GM11168 (cell line): Measurements from ENCODE around the gene CYP46A1.

Experiments
- in situ Hi-C: fragments of 300-500 bp; cut with MboI; formaldehyde crosslinking; loops from one replicate; pipeline ENCODE4 v1.12.0; 2022; ENCODE audit warnings: low sequenced_read_pairs; ENCODE audit not compliant: unreplicated experiment

CYP46A1 gene

DNA sequence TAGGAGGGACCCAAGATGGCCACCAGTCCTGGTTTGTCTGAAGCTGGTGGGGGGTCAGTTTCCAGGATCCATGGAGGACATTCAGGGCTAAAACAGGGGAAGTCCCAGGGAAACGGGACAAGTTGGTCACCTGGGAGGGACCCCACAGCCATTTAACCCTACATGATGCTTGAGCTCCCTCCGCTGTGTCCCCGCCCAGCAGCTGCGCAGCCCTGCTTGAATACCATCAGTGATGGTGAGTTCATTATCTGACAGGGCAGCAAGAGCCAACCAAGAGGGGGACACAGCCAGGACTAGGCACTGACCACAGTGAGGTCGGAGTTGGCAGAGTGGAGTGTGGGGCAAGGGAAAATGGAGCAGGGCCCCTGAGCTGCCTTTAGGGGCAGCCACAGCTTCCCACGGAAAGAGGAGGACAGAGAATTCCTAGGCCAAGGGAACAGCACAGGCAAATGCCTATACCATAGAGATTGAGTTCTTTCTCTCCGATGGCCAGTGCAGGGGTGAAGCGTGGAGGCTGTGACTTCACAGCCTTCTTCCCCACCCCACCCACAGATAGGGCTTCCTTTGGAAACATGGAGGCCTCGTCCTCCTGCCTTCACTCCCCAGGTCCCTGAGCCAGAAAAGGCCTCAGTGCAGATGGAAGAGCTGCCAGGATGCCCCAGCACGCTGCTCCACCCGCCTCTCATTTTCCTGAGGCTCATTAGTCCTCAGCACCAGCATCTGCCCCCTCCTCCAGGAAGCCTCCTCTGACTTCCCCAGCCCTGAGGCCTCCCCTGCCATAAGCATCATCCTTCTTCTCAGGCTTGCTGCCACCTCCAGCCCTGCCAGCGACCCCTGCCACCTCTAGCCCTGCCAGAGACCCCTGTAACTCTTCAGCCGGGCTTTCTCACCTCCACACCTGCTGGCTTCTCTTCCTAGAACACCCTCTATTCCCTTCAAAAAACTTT lies 51.4 kb downstream of the CYP46A1 start:
- in situ Hi-C loops = loop anchor here (10.0 kb wide), 1 partner anchor 149 kb away; no protein-coding TSS in a partner anchor

DNA sequence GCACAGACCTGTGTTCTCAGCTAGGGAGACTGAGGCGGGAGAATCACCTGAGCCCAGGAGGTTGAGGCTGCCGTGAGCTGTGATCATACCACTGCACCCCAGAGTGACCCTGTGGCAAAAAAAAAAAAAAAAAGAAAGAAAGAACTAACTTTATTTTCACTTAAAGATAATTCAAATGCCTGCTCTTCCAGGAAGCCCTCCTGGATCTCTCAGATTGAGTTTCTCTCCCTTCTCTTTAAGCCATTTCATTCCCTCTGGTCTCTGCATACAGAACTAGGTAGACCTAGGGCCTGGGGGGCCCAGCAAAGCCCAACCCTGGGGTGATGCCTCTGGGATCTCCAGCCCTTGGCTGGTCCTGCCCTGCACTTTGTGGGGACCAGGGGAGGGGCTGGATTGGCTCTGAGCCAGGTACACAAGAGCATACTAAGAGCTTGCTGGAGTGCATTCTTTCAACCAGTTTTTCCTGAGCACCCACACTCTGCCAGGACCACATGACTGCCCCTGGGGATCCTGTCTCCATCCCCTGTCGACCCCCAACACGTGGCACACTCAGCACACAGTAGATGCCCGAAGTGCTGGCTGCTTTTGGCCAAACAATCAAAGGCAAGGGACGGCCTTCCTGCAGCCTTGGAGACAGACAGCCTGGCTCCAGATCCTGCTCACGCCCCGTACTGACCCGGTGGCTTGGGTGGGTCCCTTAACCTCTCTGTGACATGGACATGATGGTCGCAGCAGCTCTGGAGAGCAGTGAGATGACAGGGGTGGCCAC lies 52.7 kb downstream of the CYP46A1 start:
- in situ Hi-C loops = loop anchor here (10.0 kb wide), 1 partner anchor 148 kb away; no protein-coding TSS in a partner anchor

DNA sequence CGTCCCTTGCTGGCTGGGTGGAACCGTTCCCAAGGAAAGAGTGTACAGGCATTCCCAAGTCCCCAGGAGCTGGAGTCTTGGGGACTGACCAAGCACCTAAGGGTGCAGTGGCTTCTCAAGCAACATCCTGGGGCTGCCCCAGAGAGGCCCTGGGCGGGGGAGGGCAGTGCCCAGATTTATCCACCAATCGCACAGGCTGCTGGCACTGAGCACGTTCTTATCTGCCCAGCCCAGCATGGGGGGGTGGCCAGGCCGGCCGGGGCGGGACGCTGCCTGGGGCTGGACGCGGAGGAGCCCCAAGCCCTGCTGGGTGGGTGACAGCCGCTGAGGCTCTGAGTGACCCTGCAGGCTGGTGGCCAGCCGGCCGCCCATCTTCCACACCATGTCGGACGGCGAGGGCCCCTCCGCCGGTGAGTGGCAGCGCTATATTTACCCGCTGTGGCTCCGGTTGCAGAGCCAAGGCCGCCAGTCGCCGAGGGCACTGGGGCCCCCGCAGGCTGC lies 53.4 kb downstream of the CYP46A1 start:
- in situ Hi-C loops = loop anchor here (10.0 kb wide), 1 partner anchor 147 kb away; no protein-coding TSS in a partner anchor

DNA sequence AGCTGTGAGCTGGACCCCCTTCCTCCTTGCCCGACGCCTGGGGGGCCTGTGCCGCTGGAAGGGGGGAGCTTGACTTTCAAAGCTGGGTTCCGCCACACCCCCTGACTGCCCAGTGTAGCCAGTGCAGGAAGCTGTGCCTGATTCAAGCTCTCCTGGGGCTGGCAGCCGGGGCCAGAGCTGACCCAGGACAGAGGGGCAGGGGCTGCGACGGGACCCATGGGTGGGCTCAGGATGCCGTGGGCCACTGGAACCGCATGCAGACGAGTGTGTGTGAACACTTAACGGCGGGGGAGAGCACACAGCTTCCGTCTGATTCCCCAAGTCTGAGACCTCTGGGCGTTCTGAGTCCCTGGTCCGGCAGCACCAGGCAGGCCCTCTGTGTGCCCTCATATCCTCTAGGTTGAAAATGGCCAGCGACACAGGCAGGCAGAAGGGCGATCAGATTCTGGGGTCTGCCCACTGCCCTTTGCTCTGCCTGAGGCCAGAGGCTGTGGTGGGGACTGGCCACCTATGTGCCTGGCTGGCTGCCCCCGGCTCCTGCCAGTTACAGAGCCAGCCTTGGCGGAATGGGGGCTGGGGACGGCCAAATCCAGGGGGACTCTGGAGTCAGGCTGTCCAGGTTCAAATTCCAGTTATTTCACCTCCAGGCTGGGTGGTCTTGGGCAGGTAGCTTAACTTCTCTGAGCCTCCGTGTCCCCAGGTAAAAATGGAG lies 54.0 kb downstream of the CYP46A1 start:
- in situ Hi-C loops = loop anchor here (10.0 kb wide), 1 partner anchor 147 kb away; no protein-coding TSS in a partner anchor

DNA sequence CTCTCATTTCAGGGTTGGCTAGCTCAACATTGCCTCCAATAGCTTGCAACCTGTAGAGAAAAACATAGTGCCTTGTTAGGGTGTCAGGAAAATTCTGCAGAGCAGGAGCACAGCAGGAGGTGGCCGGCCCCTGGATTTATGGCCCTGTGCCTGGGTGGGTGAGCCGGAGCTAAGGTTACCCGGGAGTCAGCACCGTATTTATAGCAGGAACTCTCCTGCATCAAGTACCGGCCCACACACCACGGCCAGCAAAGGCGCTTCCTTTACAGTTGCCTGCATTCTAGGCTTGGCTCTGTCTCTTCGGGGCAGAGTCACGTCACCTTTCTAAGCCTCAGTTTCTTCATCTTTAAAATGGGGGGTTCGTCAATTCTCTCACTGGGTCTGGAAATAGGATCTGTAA lies 56.3 kb downstream of the CYP46A1 start:
- in situ Hi-C loops = no loop called here

DNA sequence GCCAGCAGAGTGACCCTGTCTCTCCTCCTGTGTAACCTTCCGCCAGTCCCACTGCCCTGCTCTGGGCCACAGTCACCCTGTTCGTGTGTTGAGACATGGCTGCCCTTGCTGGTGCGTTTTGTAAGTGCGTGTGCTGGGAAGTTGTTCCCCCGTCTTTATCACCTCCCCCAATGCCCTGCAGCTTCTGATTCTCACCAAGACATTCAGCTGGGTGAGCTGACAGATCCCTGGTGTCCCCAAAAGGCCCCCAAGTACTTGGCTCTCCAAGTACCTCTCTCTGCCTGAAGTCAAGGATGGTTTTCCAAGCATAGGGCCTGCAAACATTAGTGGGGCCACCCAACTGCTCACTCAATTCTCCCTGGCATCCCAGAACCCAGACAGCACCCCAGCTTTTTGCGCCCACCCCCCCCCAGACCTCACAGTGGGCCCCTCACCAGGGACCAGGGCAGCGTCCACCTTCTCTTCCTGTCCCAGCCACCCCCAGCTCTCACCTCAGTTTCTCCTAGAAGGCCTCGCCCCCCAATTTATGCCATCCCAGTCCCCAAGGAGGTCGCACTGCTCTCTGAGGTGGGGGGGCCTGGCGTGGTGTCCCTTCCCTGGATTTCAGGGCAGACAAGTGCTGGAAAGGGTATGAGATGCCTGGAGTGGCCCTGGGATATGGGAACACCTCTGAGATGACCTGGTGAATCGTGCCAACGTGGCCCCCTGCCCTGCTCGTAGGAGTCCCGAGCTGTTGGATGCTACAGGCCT lies 57.3 kb downstream of the CYP46A1 start:
- in situ Hi-C loops = no loop called here

DNA sequence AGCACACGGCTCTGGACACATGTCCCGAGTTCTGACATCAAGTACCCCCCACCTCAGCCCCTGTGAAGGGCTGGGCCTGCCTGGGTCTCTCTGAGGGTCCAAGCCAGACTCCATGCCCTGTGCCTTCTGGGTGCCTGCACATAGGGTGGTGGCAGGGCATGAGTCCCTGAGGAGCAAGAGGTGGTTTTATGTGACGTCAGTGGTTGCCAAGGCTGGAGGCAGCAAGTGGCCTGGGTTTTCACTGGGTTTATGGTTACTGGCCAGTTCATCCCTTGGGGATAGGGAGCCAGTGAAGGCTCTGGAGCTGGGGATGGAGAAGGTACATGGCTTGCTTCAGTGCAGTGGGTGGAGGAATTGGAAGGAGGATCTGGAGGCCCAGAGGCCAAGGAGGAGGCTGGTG lies 58.0 kb downstream of the CYP46A1 start:
- in situ Hi-C loops = no loop called here

DNA sequence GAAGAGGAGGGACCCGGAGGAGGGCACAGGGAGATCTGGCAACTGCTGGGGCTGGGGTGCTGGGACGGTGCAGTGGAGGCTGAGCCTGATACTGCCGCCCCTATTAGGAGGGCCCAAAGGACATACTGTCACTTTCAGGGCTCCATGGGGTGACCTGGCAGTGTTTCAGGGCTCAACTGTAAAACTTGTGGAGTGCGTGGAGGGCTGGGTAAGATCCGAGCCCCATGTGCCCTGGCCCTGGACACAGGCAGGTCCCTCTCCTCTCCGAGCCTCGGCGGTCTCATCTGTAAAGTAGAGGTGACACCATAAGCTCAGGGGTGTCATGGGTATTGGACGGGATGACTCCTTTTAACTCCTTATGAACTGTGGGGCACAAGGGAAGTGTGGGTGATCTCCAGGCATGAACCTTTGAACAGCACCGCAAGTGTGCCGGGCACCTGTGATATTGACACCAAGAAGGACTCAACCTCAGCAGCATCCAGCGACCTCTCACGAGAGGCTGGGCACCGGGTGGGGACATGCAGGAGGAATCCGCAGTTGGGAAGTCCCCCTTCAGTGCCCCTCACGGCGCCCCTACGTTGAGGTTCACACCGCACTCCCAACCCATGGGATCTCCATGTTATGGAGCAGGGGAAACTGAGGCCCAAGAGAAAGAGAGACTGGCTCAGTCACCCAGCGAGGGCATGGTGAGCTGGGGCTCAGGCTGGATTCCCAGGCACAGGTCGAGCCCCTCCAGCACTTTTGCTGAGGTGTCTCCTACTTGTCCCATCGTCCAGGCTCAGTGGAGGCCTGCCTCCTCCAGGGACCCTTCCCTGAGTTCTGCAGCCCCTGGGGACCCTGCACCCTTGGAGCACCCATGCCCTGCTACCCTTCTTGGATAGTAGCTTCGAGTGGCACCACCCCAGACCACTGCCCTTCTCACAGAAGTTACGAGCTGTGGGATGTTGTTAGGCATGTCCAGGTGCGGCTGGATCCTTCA lies 58.7 kb downstream of the CYP46A1 start:
- in situ Hi-C loops = no loop called here

DNA sequence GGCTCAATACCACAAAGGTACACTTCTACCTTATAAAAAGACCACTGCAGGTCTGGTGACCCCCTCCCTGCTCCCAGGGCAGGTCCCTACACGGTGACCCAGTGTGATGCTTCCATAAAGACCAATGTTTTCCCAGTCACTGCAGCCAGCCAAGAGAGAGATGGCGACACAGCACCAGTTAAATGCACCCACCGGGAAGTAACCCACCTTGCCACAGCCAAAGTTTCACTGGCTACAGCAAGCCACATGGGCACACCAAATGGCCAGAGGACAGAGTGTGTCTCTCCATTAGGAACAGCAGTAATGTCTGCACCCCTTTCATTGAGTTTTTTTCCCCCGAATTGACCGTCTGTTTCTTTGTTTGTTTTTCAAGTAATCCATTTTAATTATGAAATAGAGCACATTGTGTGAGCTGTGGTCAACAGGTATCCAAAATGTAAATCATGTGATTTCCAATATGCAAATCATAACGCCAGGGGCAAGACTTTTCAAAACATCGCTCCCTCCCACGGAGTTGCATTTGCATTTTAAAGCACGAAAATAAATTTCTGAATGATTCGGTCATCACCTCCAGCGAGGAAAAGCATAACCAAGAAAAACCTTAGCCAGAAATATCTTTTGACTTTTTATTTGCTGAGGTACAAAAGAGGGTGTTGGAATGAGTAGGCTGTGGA lies 60.2 kb downstream of the CYP46A1 start:
- in situ Hi-C loops = no loop called here

DNA sequence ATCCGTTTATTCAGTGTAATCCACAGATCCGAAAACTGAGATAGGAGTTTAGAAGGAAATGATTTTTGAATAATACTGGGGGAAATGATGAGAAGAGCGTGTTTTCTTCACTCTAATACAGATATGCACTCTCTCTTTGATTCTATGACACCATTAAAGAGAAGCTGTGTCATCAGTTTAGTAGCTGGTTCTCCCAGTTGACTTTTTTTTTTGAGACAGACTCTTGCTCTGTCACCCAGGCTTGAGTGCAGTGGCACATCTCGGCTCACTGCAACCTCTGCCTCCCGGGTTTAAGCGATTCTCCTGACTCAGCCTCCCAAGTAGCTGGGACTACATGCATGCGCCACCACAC lies 60.8 kb downstream of the CYP46A1 start:
- in situ Hi-C loops = no loop called here

DNA sequence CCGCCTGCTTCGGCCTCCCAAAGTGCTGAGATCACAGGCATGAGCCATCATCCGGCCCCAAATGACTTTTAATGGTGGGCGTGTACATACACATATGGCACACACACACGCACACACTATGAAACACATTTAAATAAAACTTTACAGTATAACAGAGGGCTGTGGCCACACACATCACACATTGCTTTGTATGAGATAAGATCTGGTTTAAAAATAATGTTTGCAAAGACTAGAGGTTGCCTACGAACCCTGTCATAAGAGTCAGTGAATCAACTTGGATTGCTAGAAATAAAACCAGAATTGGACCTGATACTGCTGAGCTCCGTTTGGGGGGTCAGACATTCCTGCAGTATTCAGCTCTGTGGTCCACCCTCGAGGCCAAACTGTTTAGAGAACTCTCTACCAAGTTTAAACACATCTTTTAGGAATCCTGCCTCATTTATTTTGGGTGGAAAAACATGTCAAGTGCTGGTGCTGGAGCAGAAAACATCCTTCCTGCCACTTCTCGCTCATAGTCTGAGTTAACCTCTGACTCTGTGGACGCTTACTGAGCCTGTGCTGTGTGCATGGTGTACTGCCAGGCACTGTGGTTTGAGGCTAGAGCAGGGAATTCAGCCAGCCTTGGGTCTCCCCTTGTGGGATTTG lies 61.3 kb downstream of the CYP46A1 start:
- in situ Hi-C loops = no loop called here

DNA sequence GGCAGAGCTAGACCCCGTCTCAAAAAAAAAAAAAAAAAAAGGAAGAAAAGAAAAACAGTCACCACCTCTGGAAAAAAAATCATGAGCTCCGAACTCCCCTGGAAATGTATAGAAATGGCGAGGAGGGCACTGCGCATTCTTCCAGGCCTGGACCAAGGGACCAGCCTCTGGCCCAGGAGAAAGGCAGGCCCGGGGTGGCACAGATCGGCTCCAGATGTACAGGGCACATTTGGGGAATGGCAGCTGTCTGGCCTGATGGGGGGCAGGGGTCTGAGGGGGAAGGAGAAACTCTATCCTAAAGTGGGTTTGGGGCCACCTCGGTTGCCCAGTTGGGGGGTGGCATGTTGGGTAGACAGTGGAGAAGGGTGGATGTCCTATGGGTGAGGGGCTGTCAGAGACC lies 63.1 kb downstream of the CYP46A1 start:
- in situ Hi-C loops = no loop called here

DNA sequence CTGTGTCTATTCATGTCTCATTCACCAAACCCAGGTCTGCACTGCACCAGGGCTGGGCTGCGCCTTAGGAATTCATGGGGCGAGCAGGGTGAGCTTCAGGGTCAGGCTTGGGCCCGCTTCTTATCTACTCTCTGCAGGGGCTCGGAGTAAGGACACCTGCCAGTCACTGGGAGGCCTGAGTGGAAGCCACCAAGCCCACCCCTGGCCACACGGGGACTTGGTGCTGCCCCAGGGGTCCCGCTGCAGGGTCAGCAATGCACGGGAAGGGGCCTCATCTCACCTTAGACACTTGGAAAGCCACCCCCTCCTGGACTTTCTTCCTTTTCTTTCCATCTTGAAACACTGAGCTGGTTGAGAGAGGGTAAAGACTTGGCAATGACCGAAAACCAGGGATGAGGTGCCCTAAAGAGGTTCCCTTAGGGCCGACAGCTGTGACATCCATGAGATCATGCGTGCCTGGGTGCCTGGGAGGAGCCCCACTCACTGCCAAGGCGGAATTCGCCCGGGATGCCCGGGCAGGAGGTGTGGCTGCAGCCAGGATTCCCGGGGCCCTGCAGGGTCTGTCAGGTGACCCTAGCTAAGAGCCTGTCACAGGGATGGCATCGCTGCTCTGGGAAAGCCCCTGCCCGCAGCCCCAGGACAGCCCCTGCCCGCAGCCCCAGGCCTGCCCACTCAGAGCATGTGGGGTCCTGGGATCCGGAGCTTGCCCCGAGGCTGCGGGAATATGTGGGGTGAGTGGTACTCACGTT lies 63.7 kb downstream of the CYP46A1 start:
- in situ Hi-C loops = no loop called here

DNA sequence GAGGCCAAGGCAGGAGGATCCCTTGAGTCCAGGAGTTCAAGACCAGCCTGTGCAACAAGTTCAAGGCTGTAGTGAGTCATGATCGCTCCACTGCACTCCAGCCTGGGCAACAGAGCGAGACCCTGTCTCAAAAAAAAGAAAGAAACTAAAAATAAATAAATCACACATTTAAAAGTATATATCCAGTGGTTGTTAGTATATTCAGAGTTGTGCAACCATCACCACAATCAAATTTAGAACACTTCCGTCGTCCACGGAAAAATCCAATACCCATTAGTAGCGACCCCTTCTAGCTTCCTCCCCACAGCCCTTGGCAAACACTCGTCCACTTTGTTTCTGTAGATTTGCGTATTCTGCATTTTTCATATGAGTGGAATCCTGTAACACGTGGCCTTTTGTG lies 64.4 kb downstream of the CYP46A1 start:
- in situ Hi-C loops = no loop called here

DNA sequence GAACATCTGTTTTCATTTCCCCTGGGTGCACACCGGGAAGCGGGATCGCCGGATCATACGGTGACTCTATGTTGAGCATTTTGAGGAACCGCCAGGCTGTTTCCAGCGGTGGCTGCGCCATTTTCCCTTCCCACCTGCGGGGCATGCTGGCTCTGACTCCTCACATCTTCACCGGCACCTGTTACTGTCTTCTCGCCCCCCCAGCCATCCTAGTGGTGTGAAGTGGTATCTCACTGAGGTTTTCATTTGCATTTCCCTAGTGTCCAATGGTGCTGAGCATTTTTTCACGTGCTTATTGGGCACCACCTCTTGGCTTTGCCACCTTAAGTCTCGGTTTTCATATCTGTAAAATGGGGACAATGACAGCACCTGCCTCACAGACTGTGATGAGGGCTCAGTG lies 65.0 kb downstream of the CYP46A1 start:
- in situ Hi-C loops = no loop called here

DNA sequence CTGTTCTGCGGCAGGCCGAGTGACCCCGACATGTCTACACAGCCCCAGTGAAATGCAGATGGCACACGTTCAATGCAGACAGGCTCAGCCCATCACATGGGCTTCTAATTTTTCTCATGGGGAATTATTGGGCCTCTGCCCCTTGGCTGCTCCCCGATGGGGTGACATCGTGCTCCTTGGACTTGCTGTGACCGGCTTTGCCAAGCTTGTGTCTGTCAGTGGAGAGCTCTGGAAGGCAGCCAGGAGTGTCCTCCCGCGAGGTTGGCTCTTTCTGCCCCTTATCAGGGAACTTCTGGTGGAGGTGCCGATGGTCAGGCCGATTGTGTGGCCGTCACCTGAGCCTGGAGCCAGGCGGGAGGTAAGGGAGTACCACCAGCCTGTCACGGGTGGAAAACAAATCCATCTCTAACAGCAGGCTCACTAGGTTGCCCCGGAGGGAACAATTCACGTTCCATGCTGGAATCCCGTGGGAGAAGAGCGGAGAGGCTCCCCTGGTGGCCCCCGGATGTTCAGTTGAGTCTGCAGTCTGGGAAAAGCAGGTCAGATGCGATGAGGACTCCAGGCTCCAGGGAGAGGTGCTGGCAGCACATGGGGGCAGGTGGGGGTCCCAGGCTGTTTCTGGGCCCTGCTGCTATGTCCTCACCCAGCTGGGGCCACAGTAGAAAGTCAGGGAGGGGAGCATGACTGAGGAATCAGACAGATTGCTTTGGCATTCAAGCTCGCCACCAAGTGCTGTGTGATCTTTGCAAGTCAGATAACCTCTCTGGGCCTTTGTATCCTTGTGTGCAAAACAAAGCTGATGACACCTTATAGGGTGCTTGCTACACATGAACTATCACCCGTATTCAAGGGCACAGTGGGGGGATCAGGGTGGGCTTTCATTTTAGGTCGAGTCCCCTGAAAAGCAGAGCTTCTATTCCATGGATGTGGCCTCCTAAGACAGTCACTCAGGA lies 65.9 kb downstream of the CYP46A1 start:
- in situ Hi-C loops = no loop called here
